GM12874 (cell line): Measurements from ENCODE around the gene GGACT.

ENCODE experiments used
- TF ChIP-seq, protein P1 (sequence below): IDR thresholded peaks from 2 replicates; pipeline ENCODE4 v1.5.1; 2011; ENCODE audit warnings: low read depth, mild to moderate bottlenecking, control low read depth, low read length, moderate library complexity; ENCODE audit not compliant: insufficient read depth

Gene GGACT

DNA sequence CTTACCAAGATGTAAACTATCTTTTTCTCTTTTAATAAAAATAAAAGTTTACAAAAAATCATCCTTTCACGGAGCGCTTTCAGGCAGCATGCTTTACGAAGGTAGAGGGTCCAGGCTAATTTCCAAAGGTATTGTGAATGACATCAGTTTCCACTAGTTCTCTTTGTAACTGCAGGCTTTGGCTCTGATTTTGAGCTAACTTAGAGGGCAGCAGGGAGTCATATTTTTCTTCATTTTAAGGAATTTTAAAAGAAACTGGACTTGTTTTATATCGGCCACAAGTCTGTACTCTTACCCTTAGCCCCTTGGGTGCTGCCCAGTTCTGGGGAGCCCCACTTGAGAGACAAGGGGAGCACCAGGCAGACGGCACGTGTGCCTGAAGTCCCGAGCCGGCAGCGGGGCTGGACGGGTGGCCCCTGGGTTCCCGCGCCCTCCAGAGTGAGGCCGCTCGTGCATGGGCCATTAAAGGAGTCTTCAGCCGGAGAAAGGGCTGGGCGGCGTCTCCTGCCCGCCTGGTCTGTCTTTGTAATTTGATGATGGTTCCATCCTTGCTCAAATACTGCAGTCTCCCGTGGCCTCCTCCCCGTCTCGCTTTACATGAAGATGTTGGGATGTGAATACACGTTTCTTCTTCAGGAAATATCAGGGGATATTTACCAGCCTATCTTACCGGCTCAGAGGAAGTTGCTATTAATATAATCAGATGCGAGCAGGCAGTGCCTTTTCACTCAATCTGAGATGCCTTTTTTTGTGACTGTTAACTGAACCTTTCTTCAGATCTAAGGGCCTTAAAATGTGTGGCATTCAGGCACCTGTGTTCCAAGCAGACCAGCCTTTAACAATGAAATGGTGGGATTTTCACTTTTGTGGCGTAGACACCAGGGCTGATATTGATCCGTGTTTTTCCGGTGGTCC lies 67.4 kb downstream of the GGACT start:
- TF ChIP-seq, protein P1, sequence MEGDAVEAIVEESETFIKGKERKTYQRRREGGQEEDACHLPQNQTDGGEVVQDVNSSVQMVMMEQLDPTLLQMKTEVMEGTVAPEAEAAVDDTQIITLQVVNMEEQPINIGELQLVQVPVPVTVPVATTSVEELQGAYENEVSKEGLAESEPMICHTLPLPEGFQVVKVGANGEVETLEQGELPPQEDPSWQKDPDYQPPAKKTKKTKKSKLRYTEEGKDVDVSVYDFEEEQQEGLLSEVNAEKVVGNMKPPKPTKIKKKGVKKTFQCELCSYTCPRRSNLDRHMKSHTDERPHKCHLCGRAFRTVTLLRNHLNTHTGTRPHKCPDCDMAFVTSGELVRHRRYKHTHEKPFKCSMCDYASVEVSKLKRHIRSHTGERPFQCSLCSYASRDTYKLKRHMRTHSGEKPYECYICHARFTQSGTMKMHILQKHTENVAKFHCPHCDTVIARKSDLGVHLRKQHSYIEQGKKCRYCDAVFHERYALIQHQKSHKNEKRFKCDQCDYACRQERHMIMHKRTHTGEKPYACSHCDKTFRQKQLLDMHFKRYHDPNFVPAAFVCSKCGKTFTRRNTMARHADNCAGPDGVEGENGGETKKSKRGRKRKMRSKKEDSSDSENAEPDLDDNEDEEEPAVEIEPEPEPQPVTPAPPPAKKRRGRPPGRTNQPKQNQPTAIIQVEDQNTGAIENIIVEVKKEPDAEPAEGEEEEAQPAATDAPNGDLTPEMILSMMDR = no peak

DNA sequence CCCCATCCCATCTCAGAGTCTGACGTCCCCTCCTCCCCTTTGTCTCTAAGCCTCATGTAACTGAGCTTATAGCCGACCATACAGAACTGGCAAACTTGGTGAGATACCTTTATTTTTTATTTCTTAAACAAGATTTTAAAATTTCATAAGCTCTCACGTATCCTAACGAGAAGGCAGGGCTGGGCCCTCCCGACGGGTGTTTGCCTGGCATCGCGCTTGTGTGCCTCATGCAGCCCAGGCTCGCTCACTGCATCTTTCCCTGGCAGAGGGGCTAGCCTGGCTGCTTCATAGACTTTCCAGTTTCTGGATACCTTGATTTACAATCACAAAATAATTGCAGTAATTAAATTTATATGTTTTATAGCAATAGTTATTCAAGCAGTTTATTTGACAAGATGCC lies 69.0 kb downstream of the GGACT start:
- TF ChIP-seq, protein P1 = no peak

DNA sequence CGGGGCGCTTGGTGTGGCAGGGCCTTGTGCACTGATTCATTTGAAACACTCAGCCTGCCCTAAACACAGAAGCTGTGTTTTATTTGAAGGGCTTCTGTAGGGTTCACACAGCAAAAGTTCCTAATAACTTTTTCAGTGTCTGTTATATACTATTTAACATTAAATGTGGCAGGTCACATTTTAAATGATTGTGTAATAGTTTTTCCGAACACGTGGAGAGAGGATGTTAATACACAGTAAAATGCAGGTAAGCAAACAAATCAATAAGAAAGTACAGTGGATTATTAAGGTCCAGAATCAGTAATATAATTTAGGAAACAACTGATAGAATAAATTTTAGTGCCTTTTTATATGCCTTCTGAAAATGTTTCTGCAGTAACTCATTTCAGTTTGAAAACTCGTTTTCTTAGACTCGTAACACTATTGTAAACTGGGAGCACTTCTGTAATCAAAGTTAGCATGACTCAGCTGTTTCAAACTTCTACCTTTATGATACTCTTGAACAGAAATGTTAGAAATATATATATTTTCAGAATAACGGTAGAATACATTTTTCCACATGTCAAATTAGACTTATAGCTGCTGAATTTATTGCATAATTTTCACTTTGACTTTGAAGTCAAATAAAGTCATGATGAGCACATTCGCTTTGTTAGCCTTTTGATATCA lies 70.1 kb downstream of the GGACT start:
- TF ChIP-seq, protein P1 = no peak

DNA sequence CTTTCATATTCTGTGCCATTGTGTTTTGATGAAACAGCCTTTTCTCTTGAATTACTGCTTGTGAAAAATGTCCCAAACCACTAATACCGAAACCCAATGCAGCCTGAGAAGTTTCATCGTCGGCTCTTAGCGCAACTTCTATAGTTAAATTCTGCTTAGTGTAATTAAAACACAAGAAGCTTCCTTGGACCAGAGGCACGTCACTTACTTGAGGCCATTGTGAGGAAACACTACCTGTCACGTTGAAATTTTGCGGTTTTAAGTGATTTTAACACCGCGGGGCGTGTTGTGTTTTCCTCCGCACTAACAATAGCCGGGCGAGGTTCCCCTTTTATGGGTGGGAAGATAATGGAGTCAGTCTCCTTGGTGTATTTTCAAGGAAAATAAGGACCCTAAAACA lies 70.9 kb downstream of the GGACT start:
- TF ChIP-seq, protein P1 = no peak

DNA sequence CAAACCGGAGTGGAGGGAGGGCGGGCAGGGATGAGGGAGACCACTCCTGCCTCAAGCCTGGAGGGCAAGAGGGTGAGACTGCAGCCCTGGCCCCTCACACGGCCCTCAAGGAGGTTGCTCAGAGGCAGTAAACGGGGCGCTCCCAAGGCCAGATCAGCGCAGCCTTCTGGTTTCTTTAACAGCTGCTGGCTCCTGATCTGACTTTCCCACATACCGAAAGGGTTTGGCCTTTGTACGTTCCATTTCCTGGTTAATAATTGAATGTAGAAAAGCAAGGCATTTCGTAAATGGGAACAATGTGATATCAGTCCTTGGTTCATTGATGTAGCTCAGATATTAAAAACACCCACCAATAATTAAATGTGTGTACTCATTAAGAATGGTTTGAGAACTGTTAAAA lies 71.5 kb downstream of the GGACT start:
- TF ChIP-seq, protein P1 = no peak

DNA sequence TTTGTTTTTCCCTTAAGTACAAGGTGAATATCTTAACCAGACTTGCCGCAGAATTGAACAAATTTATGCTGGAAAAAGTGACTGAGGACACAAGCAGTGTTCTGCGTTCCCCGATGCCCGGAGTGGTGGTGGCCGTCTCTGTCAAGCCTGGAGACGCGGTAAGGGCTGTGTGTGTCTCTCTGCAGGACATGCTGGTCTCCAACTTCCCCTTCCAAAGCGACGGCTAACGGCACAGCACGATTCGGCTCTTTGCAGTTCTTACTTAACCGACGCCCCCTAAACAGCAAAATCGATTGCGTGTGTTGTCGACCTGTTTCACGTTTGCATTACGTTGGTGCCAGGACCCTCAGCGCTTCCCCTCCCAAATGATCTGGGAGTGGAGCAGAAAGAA lies 73.2 kb downstream of the GGACT start:
- TF ChIP-seq, protein P1 = no peak

DNA sequence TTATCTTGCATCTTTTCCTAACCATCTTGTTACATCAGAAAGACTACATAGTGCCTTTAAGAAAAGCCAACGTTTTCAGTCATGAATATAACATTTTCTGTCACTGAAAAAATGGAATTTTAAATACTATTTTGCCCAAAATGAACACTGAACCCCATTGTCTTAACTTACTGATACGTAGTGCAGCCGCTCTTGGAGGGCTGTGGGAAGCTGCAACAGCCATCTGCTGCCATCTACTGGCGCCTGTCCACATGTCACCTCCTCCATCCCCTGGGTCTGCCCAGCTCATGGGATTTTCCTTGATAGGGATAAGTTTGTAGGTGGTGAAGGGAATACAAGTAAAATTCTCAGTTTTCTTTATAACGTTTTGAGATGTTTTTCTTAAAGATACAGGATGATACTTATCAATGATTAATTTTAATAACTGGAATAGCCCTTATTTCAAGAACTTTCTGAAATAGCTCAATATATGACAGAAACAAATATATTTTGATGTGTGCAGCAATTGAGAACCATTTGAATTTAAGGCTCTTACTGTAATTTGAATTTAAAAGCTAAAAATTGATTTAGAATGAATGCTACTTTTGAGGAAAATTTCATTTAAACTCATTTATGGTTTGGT lies 73.7 kb downstream of the GGACT start:
- TF ChIP-seq, protein P1 = peak; percentile 83
